Forelimb muscle (tissue), 1 donor: ENCODE results near the gene NPC2. TPM values are rescaled to one million over a fixed set of nuclear protein-coding genes. Genes with fewer than 3 reads are reported as not detected.

Experiments
- polyA plus RNA-seq: library from polyadenylated mRNA; unstranded; fragments of 120-200 nt; gene quantifications from one replicate; pipeline ENCODE4 v1.2.1, GENCODE V29; 2013; ENCODE audit not compliant: insufficient read length

Gene NPC2
- polyA plus RNA-seq, 1 donor = 77.2 TPM

Other genes starting within 250 kb of the NPC2 start
- gene ABCD4, start 190.4 kb downstream of the NPC2 start, polyA plus RNA-seq = 62.4 TPM
- gene VRTN, start 144.8 kb downstream of the NPC2 start, polyA plus RNA-seq = 0.05 TPM
- gene SYNDIG1L, start 67.1 kb downstream of the NPC2 start, polyA plus RNA-seq = 0.05 TPM
- 22.6 TPM for gene ISCA2, start 460 bp upstream of the NPC2 start, polyA plus RNA-seq
- 7.7 TPM for gene LTBP2, start 118.9 kb upstream of the NPC2 start, polyA plus RNA-seq
- gene AREL1, start 219.8 kb upstream of the NPC2 start, polyA plus RNA-seq = 17.4 TPM
- 37.2 TPM for gene FCF1, start 219.8 kb upstream of the NPC2 start, polyA plus RNA-seq